Measurements from ENCODE around the gene MACROD1. TPM values are rescaled to one million over a fixed set of nuclear protein-coding genes. Genes with fewer than 3 reads are reported as not detected.
A peak's percentile ranks its signal among the peaks of the same experiment; 100 is the strongest.

The MACROD1 gene
- total and polyA plus RNA-seq, 2 of the 13 experiments (the other 11 are each of a cell fraction or from before 2014, with no cell fraction given), result 23.1 to 34.5 TPM

DNA sequence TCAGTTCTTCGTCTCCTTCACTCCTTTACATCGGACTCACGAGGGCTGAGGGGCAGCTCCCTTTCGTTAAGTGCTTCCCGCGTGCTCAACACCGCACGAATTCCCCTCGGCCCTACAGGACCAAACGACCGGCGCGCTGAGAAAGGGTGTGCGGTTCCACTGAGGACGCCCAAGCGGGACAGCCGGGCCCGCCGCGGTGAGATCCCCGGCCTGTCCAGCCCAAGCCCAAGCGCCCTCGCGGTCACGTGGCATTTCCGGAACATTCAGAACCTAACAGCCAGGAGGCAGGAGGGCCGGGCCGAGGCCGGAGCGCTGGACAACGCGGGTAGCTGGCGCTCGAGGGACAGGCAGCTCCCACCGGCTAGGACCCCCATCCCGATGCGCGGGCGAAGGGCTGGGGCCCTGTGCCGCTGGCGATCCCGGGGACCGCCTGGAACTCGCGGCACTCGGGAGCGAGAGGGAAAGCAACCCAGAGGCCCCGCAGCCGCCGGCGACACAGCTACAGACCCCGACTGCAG lies 19.3 kb upstream of the MACROD1 start (continued):
- TF ChIP-seq ZNF496 (CRISPR knock-in tag; IDR thresholded peaks at IDR 0.05; ENCODE audit: insufficient replicate concordance) (peak; percentile 19), FIP1L1 (IDR thresholded peaks at IDR 0.05; ENCODE audit: borderline replicate concordance, insufficient read depth, low read depth, low read length) (no peak), MLLT10 (CRISPR knock-in tag; IDR thresholded peaks at IDR 0.05) (no peak), ZNF121 (CRISPR knock-in tag; IDR thresholded peaks at IDR 0.05) (peak; percentile 80; the same call in 1 of the 2 replicates), ZNF17 (CRISPR knock-in tag; IDR thresholded peaks at IDR 0.05) (no peak), SMAD3 (CRISPR knock-in tag; IDR thresholded peaks at IDR 0.05) (no peak), FOXK1 (CRISPR knock-in tag; IDR thresholded peaks at IDR 0.05; ENCODE audit: borderline replicate concordance, low read depth) (no peak), ZNF124 (CRISPR knock-in tag; IDR thresholded peaks at IDR 0.05) (peak; percentile 73), HNRNPH1 (optimal IDR thresholded peaks at IDR 0.05; ENCODE audit: low read depth, low read length) (no peak), REPIN1 (CRISPR knock-in tag; IDR thresholded peaks at IDR 0.05; ENCODE audit: borderline replicate concordance, low read depth) (peak; percentile 92), ZNF207 (IDR thresholded peaks at IDR 0.05; ENCODE audit: borderline replicate concordance) (no peak), ELF3 (CRISPR knock-in tag; IDR thresholded peaks at IDR 0.05) (peak; percentile 54; the same call in 1 of the 2 replicates), TARDBP (CRISPR knock-in tag; IDR thresholded peaks at IDR 0.05) (peak; percentile 87; the same call in 1 of the 2 replicates)
- TF ChIP-seq, protein P1, sequence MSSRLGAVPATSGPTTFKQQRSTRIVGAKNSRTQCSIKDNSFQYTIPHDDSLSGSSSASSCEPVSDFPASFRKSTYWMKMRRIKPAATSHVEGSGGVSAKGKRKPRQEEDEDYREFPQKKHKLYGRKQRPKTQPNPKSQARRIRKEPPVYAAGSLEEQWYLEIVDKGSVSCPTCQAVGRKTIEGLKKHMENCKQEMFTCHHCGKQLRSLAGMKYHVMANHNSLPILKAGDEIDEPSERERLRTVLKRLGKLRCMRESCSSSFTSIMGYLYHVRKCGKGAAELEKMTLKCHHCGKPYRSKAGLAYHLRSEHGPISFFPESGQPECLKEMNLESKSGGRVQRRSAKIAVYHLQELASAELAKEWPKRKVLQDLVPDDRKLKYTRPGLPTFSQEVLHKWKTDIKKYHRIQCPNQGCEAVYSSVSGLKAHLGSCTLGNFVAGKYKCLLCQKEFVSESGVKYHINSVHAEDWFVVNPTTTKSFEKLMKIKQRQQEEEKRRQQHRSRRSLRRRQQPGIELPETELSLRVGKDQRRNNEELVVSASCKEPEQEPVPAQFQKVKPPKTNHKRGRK (CRISPR knock-in tag; IDR thresholded peaks at IDR 0.05), result peak; percentile 65; the same call in 1 of the 2 replicates
- TF ChIP-seq, protein P2, sequence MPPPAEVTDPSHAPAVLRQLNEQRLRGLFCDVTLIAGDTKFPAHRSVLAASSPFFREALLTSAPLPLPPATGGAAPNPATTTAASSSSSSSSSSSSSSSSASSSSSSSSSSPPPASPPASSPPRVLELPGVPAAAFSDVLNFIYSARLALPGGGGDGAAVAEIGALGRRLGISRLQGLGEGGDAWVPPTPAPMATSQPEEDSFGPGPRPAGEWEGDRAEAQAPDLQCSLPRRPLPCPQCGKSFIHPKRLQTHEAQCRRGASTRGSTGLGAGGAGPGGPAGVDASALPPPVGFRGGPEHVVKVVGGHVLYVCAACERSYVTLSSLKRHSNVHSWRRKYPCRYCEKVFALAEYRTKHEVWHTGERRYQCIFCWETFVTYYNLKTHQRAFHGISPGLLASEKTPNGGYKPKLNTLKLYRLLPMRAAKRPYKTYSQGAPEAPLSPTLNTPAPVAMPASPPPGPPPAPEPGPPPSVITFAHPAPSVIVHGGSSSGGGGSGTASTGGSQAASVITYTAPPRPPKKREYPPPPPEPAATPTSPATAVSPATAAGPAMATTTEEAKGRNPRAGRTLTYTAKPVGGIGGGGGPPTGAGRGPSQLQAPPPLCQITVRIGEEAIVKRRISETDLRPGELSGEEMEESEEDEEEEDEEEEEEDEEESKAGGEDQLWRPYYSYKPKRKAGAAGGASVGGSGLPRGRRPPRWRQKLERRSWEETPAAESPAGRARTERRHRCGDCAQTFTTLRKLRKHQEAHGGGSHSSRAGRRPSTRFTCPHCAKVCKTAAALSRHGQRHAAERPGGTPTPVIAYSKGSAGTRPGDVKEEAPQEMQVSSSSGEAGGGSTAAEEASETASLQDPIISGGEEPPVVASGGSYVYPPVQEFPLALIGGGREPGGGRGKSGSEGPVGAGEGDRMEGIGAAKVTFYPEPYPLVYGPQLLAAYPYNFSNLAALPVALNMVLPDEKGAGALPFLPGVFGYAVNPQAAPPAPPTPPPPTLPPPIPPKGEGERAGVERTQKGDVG (CRISPR knock-in tag; IDR thresholded peaks at IDR 0.05; ENCODE audit: borderline replicate concordance), result peak; percentile 92
- TF ChIP-seq, protein P3, sequence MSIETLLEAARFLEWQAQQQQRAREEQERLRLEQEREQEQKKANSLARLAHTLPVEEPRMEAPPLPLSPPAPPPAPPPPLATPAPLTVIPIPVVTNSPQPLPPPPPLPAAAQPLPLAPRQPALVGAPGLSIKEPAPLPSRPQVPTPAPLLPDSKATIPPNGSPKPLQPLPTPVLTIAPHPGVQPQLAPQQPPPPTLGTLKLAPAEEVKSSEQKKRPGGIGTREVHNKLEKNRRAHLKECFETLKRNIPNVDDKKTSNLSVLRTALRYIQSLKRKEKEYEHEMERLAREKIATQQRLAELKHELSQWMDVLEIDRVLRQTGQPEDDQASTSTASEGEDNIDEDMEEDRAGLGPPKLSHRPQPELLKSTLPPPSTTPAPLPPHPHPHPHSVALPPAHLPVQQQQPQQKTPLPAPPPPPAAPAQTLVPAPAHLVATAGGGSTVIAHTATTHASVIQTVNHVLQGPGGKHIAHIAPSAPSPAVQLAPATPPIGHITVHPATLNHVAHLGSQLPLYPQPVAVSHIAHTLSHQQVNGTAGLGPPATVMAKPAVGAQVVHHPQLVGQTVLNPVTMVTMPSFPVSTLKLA (IDR thresholded peaks at IDR 0.05), result peak; percentile 39
- TF ChIP-seq, protein P4, sequence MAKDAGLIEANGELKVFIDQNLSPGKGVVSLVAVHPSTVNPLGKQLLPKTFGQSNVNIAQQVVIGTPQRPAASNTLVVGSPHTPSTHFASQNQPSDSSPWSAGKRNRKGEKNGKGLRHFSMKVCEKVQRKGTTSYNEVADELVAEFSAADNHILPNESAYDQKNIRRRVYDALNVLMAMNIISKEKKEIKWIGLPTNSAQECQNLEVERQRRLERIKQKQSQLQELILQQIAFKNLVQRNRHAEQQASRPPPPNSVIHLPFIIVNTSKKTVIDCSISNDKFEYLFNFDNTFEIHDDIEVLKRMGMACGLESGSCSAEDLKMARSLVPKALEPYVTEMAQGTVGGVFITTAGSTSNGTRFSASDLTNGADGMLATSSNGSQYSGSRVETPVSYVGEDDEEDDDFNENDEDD (CRISPR knock-in tag; IDR thresholded peaks at IDR 0.05; ENCODE audit: borderline replicate concordance), result peak; percentile 89
- TF ChIP-seq, protein P5, sequence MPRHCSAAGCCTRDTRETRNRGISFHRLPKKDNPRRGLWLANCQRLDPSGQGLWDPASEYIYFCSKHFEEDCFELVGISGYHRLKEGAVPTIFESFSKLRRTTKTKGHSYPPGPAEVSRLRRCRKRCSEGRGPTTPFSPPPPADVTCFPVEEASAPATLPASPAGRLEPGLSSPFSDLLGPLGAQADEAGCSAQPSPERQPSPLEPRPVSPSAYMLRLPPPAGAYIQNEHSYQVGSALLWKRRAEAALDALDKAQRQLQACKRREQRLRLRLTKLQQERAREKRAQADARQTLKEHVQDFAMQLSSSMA (CRISPR knock-in tag; IDR thresholded peaks at IDR 0.05), result peak; percentile 87
- TF ChIP-seq, protein P6, sequence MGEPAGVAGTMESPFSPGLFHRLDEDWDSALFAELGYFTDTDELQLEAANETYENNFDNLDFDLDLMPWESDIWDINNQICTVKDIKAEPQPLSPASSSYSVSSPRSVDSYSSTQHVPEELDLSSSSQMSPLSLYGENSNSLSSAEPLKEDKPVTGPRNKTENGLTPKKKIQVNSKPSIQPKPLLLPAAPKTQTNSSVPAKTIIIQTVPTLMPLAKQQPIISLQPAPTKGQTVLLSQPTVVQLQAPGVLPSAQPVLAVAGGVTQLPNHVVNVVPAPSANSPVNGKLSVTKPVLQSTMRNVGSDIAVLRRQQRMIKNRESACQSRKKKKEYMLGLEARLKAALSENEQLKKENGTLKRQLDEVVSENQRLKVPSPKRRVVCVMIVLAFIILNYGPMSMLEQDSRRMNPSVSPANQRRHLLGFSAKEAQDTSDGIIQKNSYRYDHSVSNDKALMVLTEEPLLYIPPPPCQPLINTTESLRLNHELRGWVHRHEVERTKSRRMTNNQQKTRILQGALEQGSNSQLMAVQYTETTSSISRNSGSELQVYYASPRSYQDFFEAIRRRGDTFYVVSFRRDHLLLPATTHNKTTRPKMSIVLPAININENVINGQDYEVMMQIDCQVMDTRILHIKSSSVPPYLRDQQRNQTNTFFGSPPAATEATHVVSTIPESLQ (CRISPR knock-in tag; conservative IDR thresholded peaks at IDR 0.05), result no peak

Data from HepG2 (cell line).